GM15510 (cell line): Measurements from ENCODE around the gene IL34.

Experiments used
- POLR2A ChIP-seq: IDR thresholded peaks from 3 replicates; pipeline ENCODE4 v1.6.1; 2011; ENCODE audit warnings: borderline replicate concordance; ENCODE audit not compliant: insufficient read length; ENCODE audit errors: extremely low read depth

The IL34 gene

DNA sequence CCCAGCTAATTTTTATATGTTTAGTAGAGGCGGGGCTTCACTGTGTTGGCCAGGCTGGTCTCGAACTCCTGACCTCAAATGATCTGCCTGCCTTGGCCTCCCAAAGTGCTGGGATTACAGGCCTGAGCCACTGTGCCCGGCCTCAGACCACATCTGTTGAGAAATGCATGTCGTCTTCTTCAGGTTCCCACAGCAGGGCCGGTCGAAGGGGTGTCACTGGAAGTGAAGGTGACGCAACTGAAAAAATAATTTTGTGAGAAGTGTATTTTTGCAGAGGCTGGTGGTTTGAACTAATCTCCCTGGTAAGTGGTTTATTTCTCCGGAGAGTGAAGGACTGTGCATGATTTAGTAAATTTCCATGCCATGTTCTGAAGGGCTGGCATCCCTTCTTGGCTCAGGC, 33.4 kb upstream of the IL34 start:
- no peak for TF ChIP-seq POLR2A

DNA sequence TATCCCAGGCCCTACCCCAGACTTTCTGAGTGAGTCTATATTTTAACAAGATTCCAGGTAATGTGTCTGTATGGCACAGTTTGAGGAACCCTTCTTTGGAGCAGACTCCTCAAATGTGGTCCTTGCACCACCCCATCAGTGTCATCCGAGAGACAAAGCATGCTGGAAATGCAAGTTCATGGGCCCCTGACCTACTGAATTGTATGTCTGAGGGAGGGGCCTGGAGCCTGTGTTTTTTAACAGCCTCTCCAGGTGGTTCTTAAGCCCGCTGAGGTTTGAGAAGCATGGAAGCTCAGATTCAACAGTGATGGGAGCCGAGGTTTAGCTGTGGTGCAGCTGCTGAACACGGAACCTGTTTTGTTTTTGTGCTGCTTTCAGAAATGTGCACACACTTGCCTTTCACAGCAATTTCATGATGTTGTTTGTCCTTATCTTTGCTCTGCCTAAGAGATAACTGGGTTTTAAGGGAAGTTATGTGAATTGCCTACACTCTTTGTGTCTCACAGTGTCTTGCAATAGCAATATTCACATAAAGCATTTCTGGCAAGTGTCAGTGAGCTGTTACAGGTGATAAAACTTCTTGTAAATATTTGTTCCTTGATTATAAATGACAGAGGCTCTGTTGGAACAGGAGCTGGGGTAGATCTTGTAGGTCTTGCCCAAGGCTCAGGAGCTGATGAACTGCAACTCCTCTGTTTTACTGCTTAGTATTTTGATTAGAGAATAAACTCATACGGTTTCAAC, 32.0 kb upstream of the IL34 start:
- no peak for TF ChIP-seq POLR2A

GRCh38 chr16:70615945-70616344, 30.4 kb upstream of the IL34 start:
- TF ChIP-seq POLR2A: no peak

DNA sequence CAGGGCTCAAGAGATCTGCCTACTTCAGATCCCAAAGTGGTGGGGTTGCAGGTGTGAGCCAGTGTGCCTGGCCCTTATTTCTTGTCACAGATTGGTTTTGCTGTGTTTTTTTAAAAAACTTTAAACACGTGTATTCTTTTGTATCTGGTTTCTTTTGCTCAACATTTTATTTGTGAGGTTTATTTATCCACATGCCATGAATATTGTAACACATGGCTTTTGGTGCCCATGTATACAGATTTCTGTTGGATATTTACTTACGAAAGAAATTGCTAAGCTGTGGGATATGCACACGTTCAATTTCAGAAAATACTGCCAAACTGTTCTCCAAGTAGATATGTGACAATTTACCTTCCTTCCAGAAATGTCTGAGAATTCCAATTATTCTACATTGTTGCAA, 18.7 kb upstream of the IL34 start:
- no peak for TF ChIP-seq POLR2A

DNA sequence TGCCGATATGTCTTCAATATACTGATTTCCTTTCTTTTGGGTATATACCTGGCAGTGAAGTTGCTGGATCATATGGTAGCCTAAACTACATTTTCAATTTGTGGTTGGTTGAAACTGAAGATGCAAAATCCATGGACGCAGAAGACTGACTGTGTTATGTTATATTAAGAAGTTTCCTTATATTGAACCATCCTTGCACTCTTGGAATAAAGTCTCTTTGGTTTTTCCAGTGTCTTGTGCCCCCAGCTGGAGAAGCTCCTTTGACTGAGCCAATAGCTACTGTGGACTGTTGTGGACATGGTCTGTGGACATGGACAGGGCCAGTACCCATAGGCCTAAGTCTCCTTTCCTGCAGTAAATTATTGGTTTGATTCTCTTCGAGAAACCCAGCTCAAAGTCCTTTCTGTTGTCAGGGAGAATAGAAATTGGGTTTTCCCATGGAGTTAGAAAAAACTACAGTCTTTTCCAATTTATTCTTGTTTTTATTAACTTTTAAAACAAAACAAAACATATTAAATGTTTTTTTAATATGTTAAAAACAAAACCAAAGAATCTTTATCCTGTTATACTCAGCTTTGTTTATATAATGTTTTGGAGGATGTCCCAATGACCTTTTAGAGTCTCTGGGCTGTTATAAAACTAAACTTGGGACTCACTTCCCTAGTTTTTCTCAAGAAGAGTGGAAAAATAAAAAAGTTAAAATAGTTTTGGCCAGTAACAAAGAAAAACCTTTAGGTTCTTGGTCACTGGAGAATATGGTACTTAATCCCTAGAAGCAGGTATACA, 15.2 kb upstream of the IL34 start:
- TF ChIP-seq POLR2A: no peak

DNA sequence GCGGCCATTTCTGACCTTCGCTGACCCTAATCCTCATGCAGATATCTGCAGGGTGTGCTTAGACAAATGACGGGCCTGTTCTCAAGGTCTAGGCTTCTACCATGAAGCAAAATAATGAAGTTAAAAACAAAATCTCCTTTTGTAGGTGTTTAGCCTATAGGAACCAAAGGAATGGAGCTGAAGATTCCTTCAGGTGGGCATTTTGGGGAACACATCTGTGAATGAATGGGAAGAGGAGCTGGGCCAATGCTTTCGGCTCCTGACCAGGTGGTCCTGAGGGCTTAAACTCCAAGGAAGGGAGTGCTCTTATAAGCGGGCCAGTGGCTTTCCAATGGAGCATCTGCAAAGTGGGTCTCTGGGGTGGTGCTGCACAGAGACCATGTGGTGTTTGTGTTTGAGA, 14.1 kb upstream of the IL34 start:
- TF ChIP-seq POLR2A: no peak

DNA sequence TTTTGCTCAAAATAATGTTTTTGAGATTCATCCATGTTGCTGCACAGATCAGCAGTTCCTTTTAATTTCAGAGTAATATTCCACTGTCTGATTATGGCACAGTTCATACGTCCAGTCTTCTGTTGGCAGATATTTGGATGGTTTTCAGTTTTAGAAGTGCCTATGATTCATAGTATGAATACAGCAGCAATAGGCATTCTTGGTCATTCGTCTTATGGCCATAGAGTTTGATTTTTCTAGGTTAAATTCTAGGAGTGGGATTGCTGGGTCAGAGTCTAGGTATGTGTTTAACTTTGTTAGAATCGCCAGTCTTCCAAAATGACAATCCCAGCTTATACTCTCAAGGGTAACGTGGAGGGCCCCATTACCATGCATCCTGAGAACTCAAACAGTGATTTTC, 11.5 kb upstream of the IL34 start:
- TF ChIP-seq POLR2A: no peak

DNA sequence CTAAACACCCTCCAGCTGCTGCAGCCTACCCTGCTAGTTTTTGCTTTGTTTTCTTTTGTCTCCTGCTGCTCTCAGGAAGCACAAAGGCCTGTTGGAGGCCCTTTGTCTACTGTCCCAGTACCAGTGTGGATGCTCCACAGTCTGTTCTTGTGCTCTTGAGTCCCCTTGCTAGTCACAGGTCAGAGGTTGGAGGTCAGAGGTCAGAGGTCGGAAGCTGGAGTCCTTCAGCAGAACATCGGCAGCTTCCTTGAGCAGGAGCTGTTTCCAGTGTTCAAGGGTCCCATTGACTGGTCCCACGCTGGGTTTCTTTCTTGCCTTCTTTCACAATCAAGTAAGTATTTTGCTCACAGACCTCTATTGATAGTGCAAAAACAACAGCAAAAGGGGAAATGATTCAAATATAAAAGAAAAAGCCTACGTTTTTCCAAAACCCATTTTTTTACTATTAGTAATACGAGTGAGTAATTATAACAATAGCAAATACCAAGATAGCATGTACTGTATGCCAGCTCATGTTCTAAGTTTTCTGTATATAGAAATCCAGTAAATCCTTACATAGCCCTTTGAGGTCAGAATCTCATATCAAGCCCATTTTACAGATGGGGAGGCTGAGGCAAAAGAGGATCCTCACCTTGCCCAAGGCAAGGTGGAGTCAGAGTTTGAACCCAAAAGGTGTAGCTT, 10.9 kb upstream of the IL34 start:
- no peak for TF ChIP-seq POLR2A

DNA sequence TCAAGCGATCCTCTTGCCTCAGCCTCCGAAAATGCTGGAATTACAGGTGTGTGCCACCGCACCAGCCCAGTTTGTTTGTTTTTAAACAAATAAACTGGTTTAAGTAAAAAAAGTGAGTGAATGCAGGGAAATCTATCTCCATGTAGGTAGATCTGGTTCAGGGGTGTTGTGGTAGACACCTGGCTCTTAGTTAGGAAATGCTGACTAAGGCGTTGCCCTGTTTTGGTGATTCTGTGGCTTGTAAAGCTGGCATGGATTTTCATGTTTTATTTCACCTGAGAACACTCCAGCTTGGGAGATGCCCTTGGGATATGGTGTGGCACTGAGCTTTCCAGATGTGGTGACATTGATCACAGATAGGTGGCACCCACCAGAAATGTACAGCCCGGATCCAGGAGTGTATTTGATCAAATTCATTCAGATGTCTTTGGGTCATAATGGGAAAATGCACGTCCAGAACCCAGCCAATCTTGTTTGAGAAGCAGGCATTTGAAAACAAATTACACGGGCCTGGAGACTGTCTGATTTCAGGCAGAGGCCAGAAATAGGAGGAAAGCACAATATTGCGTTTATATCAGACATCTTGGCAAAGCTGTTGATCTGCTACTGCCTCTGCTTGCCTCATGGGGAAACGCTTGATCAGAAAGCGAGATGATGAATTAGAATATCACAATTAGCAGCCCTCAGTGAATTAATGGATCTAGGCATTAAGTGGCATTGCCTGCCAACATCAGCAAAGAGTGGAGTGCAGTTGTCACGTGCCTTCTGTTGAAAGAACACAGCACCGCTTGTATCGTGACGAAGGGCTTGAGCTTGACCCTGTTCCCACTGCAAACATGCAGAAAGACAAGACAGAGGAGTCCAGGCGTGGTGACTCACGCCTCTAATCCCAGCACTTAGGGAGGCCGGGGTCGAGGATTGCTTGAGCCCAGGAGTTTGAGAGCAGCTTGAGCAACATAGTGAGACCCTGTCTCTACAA, 7.3 kb upstream of the IL34 start:
- no peak for TF ChIP-seq POLR2A

DNA sequence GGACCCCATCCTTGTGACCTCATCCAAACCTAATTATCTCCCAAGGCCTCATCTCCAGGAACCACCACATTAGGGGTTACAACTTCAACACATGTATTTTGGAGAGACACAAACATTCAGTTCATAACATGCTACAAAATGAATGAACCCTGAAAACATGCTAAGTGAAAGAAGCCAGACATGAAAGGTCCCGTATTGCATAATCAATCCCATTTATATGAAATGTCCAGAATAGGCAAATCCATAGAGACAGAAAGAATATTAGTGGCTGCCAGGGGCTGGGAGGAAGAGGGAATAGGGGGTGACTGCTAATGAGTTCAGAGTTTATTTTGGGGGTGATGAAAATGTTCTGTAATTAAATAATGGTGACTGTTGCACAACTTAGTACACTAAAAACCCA, 3.7 kb upstream of the IL34 start:
- no peak for TF ChIP-seq POLR2A

DNA sequence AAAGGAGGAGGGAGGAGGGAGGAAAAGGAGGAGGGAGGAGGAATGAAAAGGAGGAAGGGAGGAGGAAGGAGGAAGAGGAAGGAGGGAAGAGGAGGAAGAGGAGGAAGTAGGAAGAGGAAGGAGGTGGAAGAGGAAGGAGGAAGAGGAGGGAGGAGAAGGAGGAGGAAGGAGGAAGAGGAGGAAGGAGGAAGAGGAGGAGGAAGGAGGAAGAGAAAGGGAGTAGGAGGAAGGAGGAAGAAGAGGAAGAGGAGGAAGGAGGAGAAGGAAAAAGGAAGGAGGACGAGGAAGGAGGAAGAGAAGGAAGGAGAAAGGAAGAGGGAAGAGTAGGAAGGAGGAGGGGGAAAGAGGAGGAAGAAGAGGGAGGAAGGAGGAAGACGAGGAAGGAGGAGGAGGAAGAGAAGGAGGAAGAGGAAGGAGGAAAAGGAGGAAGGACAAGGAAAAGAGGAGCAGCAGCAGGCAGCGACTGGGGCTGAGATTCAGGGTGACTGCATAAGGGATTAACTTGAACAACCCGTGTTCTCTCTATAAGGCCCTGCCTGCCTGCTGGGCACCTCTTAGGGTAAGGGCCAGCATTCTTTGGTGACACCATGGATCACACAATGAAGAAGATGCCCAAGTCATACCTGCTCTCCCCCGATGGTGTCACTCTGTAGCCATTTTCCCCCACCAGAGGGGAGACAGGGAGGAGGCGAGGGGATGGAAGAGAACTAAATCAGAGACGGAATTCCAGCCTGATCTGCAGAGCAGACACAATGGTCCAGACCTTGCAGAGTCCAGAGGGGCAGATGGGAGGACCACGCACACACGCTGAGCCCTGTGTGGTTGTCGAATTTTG, 1.4 kb upstream of the IL34 start:
- no peak for TF ChIP-seq POLR2A

DNA sequence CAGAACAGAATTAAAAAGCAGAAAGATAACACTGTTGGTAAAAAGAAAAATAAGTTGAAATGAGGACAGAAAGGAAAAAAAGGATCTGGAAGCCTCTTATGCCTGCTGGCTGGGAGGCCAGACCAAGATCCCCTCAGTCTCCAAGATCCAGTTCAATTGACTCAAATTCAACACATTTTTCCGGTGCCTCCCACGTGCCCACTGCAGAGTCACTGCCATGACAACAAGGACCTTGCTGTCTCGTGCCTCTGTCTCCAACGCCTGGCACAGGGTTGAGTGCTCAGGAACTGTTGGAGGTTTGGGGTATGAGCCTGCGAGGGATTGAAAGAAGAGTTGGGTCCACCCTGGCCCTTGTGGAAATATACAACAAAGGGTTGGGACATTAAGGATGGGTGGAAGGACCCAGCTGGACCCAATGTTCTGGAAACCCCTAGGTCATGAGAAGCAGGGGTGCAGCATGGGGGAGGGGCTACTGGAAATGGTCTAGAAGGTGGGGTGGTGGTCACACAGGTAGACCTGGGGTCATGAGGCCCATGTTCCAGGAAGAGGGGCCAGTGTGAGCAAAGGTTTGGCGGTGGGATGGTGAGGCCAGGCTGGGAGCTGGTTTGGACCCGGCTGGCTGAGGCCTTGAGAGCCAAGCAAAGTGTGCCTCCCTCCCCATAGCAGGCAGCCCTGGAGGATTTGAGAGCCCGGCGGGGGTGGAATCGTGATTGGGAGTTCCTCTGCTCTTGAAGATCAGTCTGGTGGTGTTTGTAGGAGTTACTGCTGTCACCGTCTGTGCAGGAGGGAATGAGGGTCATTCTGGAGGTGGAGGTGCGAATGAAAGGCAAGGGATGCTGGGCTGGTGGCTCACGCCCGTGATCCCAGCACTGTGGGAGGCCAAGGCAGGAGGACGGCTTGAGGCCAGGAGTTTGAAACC, 1.3 kb downstream of the IL34 start:
- TF ChIP-seq POLR2A: no peak

GRCh38 chr16:70648606-70649005, 2.2 kb downstream of the IL34 start:
- no peak for TF ChIP-seq POLR2A
